Thoracic aorta (tissue), 2 donors: ENCODE data around the gene DENND5B. TPM values are rescaled to one million over a fixed set of nuclear protein-coding genes. Genes with fewer than 3 reads are reported as not detected.

Experiments
- ATAC-seq: fragments of 150-250 bp; one replicate; pipeline ENCODE4 v1.8.0; 2017; ENCODE audit warnings: low read depth; ENCODE audit not compliant: insufficient number of reproducible peaks, low FRiP score
- DNase-seq: peaks from one replicate; pipeline ENCODE4 v3.0.0-alpha.2; 2020; ENCODE audit warnings: low spot score
- H3K27ac ChIP-seq, 2 donors: fragments of 200-600 bp; sonication (generic); 1 replicate in 1 of 2; 2 replicates in 1 of 2; pipeline ENCODE4 v1.5.1; 2016; ENCODE audit warnings: mild to moderate bottlenecking in 2 of 2, moderate library complexity in 2 of 2
- H3K27me3 ChIP-seq: fragments of 200-600 bp; sonication (generic); replicated peaks from 2 replicates; pipeline ENCODE4 v1.6.0; 2016; ENCODE audit warnings: mild to moderate bottlenecking; ENCODE audit not compliant: insufficient read depth
- H3K36me3 ChIP-seq: fragments of 200-600 bp; sonication (generic); one replicate; pipeline ENCODE4 v1.5.1; 2016
- H3K4me1 ChIP-seq, 2 donors: fragments of 200-600 bp; sonication (generic); 1 replicate in 1 of 2; 2 replicates in 1 of 2; pipeline versions ENCODE4 v1.5.1 to v1.6.0; 2016; ENCODE audit warnings: low read depth in 2 of 2, mild to moderate bottlenecking in 1 of 2; ENCODE audit not compliant: control insufficient read depth in 1 of 2
- H3K4me3 ChIP-seq: fragments of 200-600 bp; sonication (generic); 2 replicates; pipeline ENCODE4 v1.5.1; 2016; ENCODE audit warnings: mild to moderate bottlenecking
- H3K9me3 ChIP-seq: fragments of 200-600 bp; sonication (generic); 2 replicates; pipeline ENCODE4 v1.5.1; 2016
- CTCF ChIP-seq: fragments of 200-600 bp; sonication (generic); IDR thresholded peaks from one replicate; pipeline ENCODE4 v1.5.1; 2019; ENCODE audit warnings: antibody characterized with exemption
- total RNA-seq, 2 donors: library from RNA; depleted of rRNA; stranded (reverse); fragments of >200 nt; gene quantifications; one replicate each; pipeline versions ENCODE4 v1.1.0 to v1.2.3, GENCODE V29; 2016

Gene DENND5B
- total RNA-seq, 2 donors from 2014 or later = 28.6 to 43.9 TPM

- Histone ChIP-seq H3K4me3 (peak overlapping the region; percentile 25), H3K27me3 (no peaks in the 10 kb centered on the region), H3K27ac (no peak overlapping the region), H3K9me3 (no peaks in the 10 kb centered on the region), H3K36me3 (no peaks in the 10 kb centered on the region), H3K4me1 (no peaks in the 10 kb centered on the region)
- ATAC-seq (no peak), DNase-seq (no peak)
- TF ChIP-seq CTCF = no peak
Measured at GRCh38 chr12:31346267-31346666, 244.7 kb downstream of the DENND5B start.

- Histone ChIP-seq H3K9me3 (no peaks in the 10 kb centered on the region), H3K27ac (no peak overlapping the region), H3K36me3 (no peaks in the 10 kb centered on the region), H3K4me3 (no peak overlapping the region), H3K4me1 (no peaks in the 10 kb centered on the region), H3K27me3 (no peaks in the 10 kb centered on the region)
- DNase-seq (no peak), ATAC-seq (no peak)
- no peak for TF ChIP-seq CTCF
Measured at GRCh38 chr12:31343139-31343538, 247.8 kb downstream of the DENND5B start.

GRCh38 chr12:31342286-31342685 lies 248.7 kb downstream of the DENND5B start:
- no peak overlapping the region for H3K27ac ChIP-seq
- DNase-seq (no peak), ATAC-seq (no peak)
- H3K4me1 ChIP-seq = no peaks in the 10 kb centered on the region
- H3K36me3 ChIP-seq = no peaks in the 10 kb centered on the region
- no peaks in the 10 kb centered on the region for H3K27me3 ChIP-seq
- no peak for TF ChIP-seq CTCF
- no peak overlapping the region for H3K4me3 ChIP-seq
- H3K9me3 ChIP-seq = no peaks in the 10 kb centered on the region

- Histone ChIP-seq H3K9me3 (no peaks in the 10 kb centered on the region), H3K4me3 (no peak overlapping the region), H3K27ac (no peak overlapping the region), H3K4me1 (no peaks in the 10 kb centered on the region), H3K27me3 (no peaks in the 10 kb centered on the region), H3K36me3 (no peaks in the 10 kb centered on the region)
- TF ChIP-seq CTCF = no peak
- DNase-seq = no peak
- no peak for ATAC-seq
Measured at GRCh38 chr12:31339831-31340622, 250.9 kb downstream of the DENND5B start.

GRCh38 chr12:31337952-31338351 lies 253.0 kb downstream of the DENND5B start:
- no peak for TF ChIP-seq CTCF
- DNase-seq = no peak

More at GRCh38 chr12:31337952-31338351, 253.0 kb downstream of the DENND5B start:
- no peaks in the 10 kb centered on the region for H3K9me3 ChIP-seq
- no peak overlapping the region for H3K27ac ChIP-seq
- ATAC-seq = no peak
- no peaks in the 10 kb centered on the region for H3K36me3 ChIP-seq
- no peaks in the 10 kb centered on the region for H3K27me3 ChIP-seq
- no peaks in the 10 kb centered on the region for H3K4me1 ChIP-seq
- no peak overlapping the region for H3K4me3 ChIP-seq

Other genes starting within 250 kb of the DENND5B start
- 1 to 10 TPM; 1.4 to 2.5 TPM for gene ETFBKMT, start 68.6 kb upstream of the DENND5B start, total RNA-seq
- 10 to 100 TPM; 12.8 to 27.2 TPM for gene AMN1, start 137.9 kb upstream of the DENND5B start, total RNA-seq